Activated CD4-positive, alpha-beta T cell treated with anti-CD3 and anti-CD28 coated beads, Interleukin-2, amount 50 U/mL, for 24 hours (primary cell): ENCODE results near the gene PGM5.

Source experiments
- DNase-seq, 2 donors: peaks; one replicate each; pipeline ENCODE4 v3.0.0-alpha.2; 2020; ENCODE audit warnings: low read depth in 1 of 2, low spot score in 1 of 2

PGM5 gene

DNA sequence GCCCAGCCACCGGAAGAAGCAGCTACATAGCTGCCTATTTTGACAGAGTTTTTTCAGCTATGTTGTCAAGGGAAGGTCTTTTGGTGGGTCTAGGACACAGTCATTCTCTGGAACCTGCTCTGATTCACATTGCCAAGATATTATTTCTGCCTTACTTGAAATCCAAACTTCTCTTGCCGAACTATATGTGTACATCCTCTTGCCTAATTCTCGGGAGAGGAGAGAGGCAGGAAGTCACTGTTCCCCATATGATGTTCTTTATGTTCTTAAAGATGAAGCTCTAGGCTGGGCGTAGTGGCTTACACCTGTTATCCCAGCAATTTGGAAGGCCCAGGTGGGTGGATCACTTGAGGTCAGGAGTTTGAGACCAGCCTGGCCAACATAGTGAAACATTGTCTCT lies 175.7 kb downstream of the PGM5 start:
- DNase-seq: no peak

DNA sequence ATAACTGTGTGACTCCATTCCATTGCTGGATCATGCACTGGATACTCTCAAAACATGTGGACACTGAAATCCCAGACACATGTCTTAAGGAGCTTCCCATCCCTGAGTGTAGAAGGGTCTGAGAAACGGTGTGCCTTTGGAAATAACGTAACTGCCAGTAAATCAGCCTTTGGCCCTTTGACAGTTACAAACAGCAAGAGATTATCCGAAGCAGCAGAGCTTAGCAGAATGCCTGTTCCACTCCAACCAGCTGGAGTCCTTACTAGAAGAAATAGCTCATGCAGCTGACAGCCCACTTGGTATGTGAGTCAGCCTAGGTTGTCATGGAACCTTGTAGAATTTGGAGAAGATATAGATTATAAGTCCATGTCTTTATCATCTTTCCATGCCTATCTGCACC lies 177.3 kb downstream of the PGM5 start:
- no peak for DNase-seq

DNA sequence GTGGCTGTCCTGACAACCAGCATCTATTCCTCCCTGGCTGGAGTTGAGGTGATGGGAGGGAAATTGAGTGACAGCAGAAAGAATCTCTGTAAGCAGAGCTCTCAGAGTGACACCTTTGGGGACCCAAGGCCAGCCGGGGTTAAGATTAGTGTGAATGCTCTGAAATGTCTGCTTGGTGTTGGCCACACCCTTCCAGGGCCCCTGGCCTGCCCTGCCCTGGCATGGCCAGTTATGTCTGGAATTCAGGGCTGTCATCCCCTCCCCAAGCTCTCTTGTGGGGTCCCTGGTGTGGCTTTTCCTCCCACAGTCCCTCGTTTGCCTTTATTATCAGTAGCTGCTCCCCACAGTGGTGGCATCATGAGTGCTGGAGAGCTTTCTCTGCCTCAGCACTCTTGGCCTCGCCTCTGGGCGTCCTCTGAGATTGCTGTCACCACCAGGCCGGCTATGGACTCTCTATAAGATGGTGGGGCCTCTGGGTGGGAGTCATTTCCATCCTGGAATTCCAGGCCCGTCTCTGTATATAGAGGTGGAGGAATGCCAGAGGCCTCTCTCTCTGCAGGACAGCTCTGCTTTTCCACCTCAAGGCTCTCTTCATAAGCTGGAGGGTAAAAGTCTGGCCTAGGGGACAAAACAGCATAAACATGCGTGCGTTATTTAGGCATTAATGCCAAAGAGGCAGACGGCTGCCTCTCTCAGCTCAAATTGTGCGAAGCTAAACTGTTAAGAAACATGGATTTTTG lies 180.6 kb downstream of the PGM5 start:
- no peak for DNase-seq

DNA sequence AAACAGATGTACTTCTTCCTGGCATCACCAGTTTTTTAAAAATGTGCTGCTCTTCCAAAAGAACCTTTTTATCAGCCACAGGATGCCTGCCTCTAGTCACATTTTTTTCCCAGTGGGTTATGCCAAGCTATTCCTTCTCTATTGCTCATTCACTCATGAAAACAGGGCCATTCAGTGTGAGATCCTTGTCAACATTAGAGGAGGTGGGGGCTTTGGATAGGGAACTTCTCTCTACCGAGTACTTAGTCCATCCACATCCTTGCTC lies 181.1 kb downstream of the PGM5 start:
- no peak for DNase-seq

DNA sequence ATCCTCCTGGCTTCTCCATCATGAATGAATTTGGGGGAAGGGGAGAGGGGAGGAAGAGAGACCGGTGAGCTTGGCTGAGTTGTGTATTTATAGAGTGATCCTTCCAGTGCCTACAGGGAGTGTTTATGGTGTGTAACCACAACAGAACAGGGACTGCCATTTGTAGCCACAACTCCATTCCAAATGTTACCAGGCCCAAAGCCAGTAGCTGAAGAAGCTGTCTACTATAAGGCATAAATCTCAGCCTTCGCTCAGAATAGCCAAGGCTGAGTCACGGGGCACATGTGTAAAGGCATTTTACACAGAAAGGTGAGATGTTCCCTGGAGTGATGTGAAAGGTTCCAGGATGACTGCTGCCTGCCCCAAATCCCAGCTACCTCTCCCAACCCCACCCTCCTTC lies 181.8 kb downstream of the PGM5 start:
- DNase-seq: no peak

DNA sequence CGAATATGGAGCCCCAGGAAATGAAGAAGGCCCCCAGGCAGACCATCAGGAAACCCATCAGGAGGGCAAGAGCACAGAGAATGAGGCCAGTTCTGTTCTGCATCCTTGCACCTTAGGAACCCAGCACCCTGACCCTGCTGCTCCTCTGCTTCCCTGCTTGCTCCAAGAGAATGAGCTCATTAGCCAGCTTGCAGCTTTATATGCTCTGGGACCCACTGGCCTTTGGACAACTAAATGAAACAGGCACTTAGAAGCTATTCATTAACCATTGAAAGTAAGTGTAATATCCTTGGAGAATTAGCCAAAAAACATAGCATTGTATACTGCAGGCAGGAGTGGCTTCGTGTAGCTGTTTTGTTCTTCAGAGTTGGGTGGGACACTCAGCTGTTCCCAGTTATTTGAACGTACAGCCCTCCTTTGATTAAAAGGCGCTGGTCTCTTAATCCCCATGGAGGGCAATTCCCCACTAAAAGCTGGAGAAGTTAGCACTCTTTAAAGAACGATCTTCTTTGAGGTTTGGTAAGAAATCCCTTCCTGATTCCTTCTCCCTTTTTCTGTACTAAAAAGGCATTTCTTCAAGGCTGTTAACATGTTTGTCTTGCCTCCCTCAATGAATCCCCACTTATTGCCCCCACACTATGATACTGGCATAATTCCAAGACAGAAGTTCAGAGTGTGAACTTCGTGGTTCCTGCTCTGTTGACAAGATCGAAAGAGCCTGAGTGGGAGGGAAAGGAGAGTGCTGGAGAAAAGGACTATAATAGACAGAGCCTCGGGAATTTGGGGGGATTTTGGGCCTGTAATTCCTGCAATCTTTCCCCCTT lies 184.5 kb downstream of the PGM5 start, which contains the start of gene TMEM252:
Gene TMEM252, minus strand, starts transcription at position 172 of the 824 bp plus-strand sequence. Its CDS starts 69 bp downstream, at position 103.
- no peak for DNase-seq

DNA sequence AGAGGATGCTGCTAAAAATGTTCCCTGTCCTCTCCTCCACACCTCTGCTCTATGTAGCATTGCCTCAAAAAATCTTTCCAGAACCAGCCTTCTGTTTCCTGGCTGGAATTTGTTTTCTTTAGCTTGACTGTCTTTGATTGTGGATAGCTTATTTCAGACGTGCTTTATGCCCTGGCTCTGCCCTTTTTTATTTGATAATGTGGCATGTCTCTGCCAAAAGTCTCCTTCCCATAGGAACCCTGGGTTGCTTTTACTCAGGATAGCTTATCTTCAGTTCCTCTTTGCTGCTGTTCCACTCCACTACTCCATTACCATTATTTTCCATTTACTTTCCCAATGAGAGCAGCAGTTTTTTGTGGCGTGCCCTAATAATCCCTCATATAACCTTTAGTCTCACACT lies 185.2 kb downstream of the PGM5 start:
- no peak for DNase-seq

DNA sequence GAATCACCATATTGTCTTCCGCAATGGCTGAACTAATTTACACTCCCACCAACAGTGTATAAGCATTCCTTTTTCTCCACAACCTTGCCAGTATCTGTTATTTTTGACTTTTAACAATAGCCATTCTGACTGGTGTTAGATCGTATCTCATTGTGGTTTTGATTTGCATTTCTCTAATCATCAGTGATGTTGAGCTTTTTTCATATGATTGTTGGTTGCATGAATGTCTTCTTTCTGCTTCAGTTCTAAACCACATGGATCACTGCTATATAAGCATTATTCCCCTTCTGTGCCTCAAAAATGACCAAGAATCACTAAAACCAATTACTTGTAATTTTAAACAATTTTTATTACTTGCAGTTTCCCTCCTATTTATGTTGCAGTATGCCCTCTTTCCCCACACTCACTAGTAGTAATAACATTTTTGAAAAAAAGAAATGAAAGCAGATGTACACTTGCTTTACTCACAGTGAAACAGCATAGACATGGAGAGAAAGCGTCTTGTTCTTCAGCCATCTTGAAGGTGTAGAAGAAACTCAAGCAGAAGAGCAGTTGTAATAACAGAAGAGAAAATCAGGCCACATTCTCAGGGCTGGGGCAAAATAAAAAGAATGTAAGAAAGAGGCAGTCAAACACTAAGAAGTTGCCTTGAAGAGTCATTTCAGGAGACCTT lies 188.8 kb downstream of the PGM5 start:
- DNase-seq: no peak

DNA sequence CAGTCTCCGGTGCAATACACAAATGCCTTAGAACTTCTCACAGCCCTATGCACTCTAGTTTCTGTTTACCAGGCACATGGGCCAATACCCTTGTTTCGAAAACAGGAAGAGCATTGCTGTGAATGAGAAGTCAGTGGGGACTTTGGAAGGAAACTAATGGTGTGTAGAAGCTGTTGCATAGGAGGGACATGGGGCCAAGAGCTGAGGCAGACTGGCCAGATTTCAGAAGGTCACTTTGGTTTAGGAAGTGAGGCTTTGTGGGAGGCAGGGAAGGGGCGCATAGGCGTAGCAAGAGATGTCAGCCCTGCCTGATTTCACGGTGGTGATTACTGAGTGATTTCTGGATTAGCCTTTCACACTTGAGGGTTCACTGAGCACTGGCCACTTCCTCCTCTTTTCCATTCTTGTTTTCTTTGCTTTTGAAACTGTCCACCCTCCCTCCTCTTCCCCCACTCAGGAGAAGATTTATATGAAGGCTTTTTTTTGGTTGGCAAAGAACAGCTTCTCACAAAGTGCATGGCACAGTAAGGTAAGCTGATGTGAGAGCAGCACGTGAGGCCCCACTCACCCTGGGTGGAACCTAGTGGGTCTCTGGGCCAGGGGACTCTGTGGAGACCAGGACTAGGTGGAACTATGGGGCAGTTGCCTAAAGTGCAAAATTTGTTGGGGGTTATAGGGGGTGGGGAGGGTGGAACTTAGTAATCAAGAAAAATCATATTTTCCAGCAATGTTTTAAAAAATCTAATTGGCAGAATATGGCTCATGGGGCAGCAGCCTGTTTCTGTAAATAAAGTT lies 190.4 kb downstream of the PGM5 start:
- no peak for DNase-seq

DNA sequence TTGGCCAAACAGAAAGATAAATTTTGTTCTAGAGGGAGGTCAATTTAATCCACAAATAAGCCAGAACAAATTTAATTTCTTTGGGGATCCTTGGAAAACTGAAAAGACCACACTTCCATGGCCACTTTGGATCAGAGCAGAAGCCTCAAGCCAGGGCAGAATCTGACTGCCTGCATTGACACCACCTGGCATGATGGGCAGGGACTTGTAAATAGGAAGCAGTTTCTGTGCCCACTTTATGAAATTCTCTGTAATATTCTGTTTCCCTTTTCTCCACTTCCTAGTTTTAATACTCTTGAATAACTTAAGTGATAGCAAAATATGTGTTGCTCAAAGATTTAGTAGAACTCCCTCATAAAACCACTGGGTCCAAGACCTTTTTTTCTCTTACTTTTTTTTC lies 191.0 kb downstream of the PGM5 start:
- DNase-seq: no peak

DNA sequence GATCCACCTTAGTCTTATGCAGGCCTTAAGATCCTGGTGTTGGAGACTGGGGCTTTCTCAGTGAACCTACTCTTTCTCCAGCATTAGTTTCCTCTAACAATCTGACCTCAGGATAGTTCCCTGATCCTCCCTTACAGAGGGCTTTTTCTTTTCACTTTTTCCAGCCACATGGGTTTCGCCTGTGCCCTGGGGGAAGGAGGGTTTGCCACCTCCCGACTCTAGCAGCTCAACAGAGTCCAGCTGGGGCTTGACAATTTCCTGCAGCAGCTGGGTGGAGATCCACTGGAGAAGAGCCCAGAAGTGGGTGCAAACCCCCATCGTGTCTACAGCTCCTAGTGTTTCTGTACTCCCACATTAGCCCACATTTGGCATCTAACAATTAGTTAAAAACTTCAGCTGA lies 191.8 kb downstream of the PGM5 start:
- DNase-seq: no peak

DNA sequence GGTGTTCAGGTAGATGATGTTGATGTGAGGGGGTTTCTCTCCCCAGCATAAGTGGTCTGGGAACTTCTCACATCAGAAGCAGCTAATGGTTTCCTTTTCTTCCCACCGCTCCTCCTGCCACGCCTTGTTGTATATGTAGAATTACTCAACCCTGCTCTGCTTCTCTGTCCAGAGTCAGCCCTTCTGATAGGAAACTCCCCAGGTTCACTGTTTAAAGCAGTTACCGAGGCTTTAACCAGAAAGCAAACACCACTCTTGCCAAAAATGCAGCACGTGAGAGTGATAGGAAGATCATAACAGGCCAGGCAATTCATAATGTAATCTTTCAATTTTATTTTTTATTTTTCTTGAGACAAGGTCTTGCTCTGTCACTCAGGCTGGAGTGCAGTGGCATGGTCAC lies 194.8 kb downstream of the PGM5 start:
- no peak for DNase-seq

DNA sequence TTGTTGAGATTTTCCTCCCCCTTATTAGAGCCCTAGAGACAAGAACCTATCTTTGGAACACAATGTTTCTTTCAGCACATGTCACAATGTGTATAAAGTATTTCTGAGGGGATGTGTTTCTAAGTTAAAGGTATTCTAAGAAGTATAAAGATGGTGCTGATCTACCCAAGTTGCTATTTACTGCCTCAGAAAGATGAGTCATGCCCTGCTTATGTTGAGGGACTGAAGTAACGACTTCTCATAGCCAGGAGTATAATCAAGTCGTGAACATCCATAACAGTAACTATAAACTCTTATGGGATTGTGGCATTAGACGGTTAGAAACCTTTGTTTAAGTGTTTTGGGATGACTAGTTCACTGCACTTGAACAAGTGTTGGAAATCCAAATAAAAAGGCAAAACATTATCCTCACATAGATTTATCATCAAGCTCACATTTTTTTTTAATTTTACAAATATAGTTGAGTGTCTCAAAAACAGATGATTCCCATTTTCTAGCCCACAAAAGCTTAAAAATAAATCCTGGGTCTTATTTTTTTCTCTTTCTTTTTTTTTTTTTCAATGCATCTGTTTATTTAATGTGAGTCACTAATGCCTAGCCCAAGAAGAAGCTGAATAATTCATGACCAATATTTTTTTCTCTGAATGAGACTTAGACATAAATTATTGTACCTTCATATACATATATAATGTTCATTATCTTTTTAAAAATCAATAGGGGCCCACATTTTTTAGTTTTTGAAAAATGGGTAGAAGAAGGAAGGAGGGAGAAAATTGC lies 196.5 kb downstream of the PGM5 start:
- DNase-seq: no peak

DNA sequence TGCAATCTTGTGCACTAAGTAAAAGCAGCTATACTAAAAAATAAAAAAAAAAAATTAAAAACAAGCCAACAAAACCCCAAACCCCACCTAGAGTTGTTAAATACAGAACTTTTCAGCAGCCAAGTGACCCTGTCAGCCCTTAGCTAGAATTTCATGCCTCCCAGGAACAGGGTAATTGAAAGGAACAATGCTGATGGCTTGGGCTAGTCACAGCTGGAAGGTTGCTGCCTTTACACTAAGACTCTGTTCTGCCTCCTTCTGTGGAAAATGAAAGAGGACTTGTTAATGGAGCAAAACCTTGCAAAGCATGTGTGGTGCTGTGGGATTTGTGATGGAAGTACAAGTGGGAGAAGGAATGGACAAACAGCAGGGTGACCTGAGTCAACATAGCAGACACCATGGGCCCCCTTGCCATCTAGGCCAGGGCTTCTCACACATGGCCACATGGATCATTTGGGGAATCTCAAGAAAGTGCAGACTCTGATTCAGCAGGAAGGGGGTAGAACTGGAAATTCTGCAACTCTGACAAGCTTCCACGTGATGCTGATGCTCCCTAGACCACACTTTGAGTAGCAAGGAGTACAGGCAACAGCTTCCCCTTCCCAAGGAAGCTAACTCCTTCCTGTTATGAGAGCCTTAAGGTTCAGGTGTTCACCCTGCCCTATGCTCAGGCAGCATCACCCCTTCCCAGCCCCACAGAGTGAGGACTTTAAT lies 199.2 kb downstream of the PGM5 start:
- DNase-seq: no peak

DNA sequence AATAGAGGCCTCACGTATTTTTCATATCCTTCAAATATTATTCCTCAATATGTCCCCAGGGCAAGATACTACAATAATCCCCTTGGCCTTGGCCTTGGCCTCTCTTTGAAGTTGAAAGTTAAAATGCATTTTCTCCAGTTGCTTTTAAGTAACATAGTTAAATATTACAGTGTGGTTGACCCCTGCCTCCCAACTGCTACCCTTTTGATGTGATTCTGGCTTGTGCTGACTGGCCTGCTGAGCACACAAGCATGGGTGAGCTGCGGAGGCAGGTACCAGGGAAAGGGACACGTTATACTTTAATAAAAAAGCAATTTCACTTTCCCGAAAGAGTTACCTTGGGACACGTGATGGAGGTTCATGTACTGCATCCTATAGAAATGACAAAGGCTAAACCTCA lies 202.1 kb downstream of the PGM5 start:
- no peak for DNase-seq

DNA sequence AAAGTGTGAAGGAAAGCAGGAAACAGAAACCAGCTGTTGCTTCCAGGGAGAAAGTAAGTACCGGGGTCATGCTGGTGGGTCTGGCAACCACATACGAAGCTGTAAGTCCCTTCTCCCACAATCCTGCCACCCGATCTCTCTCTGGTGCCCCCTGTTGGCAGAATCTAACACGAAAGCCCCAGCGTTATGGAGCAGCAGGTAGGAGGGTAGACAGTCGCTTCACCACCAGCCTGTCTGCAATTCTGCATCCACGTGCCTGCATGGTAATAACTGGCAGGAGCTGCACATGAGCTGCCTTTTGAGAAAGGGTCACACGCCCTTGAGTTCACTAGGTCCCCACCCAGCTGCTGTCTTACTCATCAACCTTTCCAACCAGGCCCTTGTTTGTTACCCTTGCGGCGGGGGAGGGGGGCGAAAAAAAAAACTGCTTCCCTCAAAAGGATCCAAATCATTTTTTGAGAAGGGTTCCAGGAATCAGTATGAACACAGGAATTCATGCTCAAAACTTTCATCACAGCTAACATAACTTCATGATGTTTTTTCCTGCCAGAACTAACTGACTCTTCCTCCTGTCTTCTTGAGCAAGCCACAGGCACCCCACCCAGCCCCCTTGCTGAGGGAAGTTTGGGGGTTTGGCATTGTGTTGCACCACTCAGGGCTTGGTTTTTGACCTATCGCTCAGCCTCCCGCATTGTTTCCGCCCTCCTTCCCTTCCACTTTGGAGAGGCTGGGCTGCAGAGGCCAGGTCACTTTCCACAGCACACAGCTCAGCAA lies 203.8 kb downstream of the PGM5 start:
- DNase-seq: peak; percentile 7 to 45

DNA sequence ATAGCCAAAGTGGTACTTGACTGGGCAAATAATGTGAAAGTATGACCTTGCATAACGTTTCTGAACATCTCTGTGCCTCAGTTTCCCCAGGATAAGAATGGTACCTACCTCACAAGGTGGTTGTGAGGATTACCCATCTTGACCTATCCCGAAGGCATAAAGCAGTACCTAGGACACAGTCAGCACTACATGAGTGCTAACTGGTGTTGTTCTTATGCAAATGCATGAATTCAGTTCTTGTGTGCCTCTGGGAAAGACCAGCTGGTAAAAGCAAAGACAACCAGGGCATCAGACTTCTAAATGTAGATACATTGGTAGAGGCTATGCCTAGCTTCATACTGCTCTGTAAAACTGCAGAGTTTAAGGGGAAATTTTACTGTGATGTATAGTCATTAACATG lies 206.1 kb downstream of the PGM5 start:
- no peak for DNase-seq

DNA sequence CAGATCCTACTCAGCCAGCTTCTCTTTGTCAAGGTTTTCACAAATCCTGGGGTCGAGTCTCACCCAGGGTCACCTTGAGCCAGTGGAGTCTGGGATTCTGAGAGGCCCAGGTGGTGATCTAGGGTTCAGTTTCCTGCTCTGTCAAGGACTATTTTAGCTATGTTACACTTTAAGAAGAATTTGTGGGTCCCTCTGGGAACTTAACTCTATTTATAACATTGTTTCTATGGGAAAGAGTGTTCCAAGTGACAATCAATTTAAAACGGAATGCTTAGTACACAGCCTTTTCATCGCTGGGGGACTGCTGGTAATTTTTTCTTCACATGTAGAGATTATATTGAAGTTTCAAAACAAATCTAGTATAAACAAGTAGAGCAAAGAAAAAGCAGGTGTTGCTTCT lies 211.2 kb downstream of the PGM5 start:
- DNase-seq: no peak

DNA sequence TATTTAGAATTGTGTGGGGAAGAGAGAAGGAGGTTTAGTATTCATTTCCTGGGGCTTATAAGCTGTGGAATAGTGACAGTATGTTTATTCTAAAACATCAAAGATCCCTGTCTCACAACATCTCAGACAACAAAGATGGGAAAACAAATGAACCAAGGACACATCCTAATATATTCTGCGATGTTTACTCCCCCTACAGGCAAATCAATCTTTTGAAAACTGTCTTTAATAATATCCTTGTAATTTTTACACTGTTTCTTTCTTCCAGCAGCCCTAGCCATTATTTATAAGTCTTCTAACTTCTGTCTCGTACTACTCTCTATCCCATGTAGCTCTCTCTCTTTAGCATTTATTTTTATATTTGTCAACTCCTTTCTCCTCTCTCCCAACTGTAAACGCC lies 217.7 kb downstream of the PGM5 start:
- DNase-seq: no peak
